GM12864 (cell line): ENCODE measurements around the gene SETD1B.
A peak's percentile ranks its signal among the peaks of the same experiment; 100 is the strongest.

Experiments
- DNase-seq: peaks from one replicate; pipeline ENCODE4 v3.0.0-alpha.2; 2011; ENCODE audit warnings: low read depth
- H3K4me3 ChIP-seq: 2 replicates; pipeline ENCODE4 v1.5.1; 2011; ENCODE audit warnings: mild to moderate bottlenecking, low read depth, low read length, control low read depth
- TF ChIP-seq, protein P1 (sequence below): IDR thresholded peaks from 2 replicates; pipeline ENCODE4 v1.5.1; 2011; ENCODE audit warnings: low read depth, mild to moderate bottlenecking, moderate library complexity, low read length, control low read depth, inconsistent platforms; ENCODE audit errors: missing control alignments

SETD1B gene

DNA sequence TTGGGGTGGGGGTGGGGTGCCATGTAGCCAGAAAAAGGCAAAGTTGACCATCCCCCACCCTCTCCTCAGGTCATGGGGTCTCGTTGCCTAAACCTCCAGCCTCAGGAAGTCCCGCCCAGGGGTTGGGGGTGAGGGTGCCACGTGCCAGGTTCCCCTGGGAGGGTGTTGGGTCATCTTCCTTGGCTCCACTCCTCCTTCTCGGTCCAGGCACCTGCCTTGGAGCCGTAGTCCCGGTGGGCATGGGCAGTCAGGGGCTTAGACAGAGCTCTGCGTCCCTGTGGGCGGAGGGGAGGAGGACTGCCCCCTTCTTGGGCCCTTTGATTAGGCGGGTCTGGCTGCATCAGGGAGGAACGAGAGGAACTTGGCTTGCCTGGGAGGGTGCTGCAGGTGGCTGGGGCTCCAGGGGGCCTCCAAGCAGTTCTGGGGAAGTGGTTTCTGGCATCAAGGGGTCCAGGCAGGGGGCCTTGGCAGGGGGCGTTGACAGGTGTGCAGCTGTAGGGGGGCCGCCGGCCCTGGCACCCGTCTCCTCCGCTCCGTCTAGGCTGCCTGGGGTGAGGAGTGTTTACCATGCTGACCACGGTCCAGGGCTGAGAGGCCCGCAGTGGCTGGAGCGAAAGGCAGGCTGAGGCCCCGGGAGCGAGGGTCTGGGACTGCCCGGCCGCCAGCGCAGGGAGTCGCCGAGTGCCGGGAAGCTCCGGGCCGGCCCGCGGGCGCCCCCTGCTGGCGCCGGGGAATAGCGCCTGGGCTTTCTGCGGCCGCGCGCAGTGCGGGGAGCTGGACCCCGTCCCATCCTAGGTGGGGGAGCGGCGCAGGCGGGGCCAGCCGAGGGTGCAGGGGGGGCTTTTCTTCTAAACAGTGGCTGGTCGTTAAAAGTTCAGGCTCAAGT lies 7.9 kb downstream of the SETD1B start:
- DNase-seq, result no peak
- H3K4me3 ChIP-seq, result peak overlapping the region; percentile 56

DNA sequence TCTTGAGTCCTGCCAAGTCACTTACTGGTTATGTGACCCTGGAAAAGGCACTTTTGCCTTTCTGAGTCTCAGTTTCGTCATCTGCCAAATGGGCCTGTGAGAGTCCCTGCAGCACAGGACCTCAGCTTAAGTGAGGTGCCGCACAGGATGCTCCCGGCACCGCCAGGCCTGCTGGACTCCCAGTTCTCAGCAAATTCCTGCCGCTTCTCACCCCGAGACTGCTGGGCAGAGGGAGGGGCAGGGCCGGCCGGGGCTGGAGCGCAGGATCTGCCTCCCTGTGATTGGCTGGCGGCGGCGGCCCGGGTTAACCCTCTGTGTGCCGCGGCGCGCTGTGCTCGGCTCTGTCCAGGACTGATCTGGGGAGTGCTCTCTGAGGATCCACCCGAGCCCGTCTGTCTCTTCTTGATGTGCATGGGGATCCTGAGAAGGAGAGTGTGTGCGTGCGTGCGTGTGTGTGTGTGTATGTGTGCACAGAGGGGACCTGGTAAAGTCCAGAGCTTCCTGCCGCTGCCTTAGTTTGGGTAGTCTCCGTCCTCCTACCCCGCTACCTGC lies 8.6 kb downstream of the SETD1B start:
- no peak for DNase-seq

More for the DNA sequence above, 7.9 kb downstream of the SETD1B start:
- TF ChIP-seq, protein P1, sequence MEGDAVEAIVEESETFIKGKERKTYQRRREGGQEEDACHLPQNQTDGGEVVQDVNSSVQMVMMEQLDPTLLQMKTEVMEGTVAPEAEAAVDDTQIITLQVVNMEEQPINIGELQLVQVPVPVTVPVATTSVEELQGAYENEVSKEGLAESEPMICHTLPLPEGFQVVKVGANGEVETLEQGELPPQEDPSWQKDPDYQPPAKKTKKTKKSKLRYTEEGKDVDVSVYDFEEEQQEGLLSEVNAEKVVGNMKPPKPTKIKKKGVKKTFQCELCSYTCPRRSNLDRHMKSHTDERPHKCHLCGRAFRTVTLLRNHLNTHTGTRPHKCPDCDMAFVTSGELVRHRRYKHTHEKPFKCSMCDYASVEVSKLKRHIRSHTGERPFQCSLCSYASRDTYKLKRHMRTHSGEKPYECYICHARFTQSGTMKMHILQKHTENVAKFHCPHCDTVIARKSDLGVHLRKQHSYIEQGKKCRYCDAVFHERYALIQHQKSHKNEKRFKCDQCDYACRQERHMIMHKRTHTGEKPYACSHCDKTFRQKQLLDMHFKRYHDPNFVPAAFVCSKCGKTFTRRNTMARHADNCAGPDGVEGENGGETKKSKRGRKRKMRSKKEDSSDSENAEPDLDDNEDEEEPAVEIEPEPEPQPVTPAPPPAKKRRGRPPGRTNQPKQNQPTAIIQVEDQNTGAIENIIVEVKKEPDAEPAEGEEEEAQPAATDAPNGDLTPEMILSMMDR, result peak; percentile 82

DNA sequence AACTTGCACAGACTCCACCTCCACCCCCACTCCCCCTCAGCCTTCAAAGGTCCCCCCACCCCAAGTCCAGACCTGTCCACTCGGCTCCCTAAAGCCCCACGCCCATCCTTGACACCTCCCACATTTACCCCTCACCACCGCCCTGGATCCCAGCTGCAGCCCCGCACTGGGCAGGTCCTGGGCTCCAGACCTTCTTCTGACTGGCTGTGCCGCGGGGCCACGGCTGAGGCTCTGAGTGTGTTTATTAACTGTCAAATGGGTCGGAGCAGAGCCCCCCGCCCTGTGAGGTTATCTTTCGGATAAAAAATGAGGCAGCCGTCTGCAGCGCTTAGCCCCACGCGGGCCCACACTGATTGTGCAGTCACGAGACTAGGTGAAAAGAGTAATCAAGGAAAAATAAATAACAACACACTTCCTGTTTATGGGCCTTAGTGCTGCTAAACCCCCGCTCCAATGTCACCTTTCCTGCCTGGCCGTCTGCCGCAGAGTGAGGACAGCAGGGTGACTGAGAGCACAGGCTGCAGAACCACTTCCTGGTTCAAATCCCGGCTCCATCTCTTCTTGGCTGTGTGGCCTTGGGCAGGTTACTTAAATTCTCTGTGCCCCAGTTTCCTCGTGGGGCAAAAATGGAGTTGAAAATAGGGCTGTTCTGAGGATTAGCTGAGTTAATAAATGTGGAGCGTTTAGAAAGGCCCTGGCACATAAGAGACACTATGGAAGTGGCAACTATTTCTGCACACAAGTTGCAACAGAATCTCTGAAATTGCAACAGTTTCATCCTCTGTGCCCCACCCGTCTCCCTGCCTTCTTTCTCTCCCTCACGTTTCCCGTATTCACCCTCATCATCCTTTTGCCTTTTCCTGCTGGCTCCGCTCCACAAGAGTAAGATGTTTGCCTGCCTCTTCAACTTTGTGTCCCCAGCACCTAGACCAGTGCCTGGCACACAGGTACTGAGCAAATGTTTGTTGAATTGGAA lies 9.4 kb downstream of the SETD1B start:
- H3K4me3 ChIP-seq, result peak overlapping the region; percentile 56; the same call in 1 of the 2 replicates
- no peak for DNase-seq
- TF ChIP-seq, protein P1, result no peak

More for the DNA sequence above, 8.6 kb downstream of the SETD1B start:
- peak overlapping the region; percentile 56 for H3K4me3 ChIP-seq
- TF ChIP-seq, protein P1, result no peak

DNA sequence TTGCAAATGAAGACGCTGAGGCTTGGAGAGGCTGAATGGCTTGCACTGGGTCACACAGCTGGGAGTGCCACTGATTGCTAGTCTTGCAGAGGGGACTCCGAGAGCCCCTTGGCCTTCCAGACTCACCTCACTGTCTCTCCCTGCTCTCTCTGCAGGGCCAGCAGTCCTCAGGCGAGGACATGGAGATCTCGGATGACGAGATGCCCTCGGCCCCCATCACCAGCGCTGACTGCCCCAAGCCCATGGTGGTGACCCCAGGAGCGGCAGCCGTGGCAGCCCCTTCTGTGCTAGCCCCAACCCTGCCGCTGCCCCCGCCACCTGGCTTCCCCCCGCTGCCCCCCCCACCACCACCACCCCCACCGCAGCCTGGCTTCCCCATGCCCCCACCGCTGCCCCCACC lies 10.1 kb downstream of the SETD1B start:
- H3K4me3 ChIP-seq, result no peak overlapping the region
- no peak for DNase-seq
- TF ChIP-seq, protein P1, result no peak

DNA sequence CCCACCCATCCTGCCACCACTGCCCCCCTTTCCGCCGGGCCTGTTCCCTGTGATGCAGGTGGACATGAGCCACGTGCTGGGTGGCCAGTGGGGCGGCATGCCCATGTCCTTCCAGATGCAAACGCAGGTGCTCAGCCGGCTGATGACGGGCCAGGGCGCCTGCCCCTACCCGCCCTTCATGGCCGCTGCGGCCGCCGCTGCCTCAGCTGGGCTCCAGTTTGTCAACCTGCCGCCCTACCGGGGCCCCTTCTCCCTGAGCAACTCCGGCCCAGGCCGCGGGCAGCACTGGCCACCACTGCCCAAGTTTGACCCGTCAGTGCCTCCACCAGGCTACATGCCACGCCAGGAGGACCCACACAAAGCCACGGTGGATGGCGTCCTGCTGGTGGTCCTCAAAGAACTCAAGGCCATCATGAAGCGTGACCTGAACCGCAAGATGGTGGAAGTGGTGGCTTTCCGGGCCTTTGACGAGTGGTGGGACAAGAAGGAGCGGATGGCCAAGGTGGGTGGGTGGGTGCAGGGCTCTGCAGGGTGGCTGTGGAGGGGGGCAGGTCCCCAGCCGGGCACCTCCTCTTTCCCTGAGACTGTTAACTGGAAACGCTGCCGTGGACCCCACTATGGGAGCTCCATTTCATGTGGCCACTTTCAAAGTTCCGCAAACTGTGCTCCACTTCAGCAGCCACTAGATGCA lies 10.8 kb downstream of the SETD1B start:
- TF ChIP-seq, protein P1, result no peak
- no peak for DNase-seq
- no peak overlapping the region for H3K4me3 ChIP-seq

DNA sequence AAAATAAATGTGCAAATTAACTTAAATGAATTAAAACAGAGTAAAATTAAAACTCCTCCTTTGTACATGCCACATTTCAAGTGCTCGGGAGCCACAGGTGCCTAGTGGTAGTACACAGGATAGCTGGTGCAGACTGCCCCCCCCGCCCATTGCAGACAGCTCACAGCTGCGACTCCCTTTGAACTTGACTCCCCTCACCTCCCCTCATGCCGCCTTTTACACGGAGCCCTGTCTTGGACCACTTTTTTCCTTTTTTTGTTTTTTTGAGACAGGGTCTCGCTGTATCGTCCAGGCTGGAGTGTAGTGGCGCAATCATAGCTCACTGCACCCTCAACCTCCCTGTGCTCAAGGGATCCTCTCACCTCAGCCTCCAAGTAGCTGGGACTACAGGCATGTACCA lies 11.5 kb downstream of the SETD1B start:
- H3K4me3 ChIP-seq, result no peak overlapping the region
- TF ChIP-seq, protein P1, result no peak
- DNase-seq, result no peak
